PC-3 (cell line): ENCODE data around the gene MGAT5. TPM values are rescaled to one million over a fixed set of nuclear protein-coding genes. Genes with fewer than 3 reads are reported as not detected.

ENCODE experiments used
- ATAC-seq: fragments of 200-7000 bp; cut with Tn5 transposase; 2 replicates; pipeline ENCODE4 v1.9.1; 2020; ENCODE audit warnings: mild to moderate bottlenecking, moderate library complexity
- BruUV-seq: library from RNA; stranded (reverse); fragments of 400-500 nt; replicated peaks from 2 replicates; lab custom pipeline; 2021; lab: Mats Ljungman, UMichigan
- CTCF ChIA-PET: fragments of 300-600 bp; sonication (Branson Sonifier 250); formaldehyde crosslinking; loops from one replicate; lab custom pipeline; 2022; ENCODE audit warnings: antibody characterized with exemption; lab: Charles Lee
- POLR2A ChIA-PET: fragments of 300-600 bp; sonication (Branson Sonifier 250); formaldehyde crosslinking; loops from one replicate; lab custom pipeline; 2022; ENCODE audit warnings: antibody characterized with exemption; ENCODE audit not compliant: unreplicated experiment; lab: Charles Lee
- DNase-seq: peaks from one replicate; pipeline ENCODE4 v3.0.0-alpha.2; 2015
- H2AFZ ChIP-seq: fragments of 300-600 bp; sonication (generic); 2 replicates; pipeline ENCODE4 v1.6.0; 2016; ENCODE audit warnings: antibody characterized with exemption, low read length
- H3F3A ChIP-seq: fragments of 300-600 bp; sonication (generic); one replicate; pipeline ENCODE4 v1.6.0; 2017; ENCODE audit warnings: antibody characterized with exemption, low read length, control low read depth, mild to moderate bottlenecking; ENCODE audit not compliant: unreplicated experiment
- H3K27ac ChIP-seq: fragments of 300-600 bp; sonication (generic); 2 replicates; pipeline ENCODE4 v1.5.1; 2016; ENCODE audit warnings: mild to moderate bottlenecking, low read length
- H3K27me3 ChIP-seq: fragments of 300-600 bp; sonication (generic); 2 replicates; pipeline ENCODE4 v1.6.1; 2016; ENCODE audit warnings: low read length, mixed read lengths
- H3K36me3 ChIP-seq: fragments of 300-600 bp; sonication (generic); 2 replicates; pipeline ENCODE4 v1.6.1; 2016; ENCODE audit warnings: low read depth, mixed run types, low read length, mixed read lengths
- H3K4me1 ChIP-seq: fragments of 300-600 bp; sonication (generic); 2 replicates; pipeline ENCODE4 v1.5.1; 2016; ENCODE audit warnings: low read length; ENCODE audit not compliant: insufficient read depth
- H3K4me2 ChIP-seq: fragments of 300-600 bp; sonication (generic); 2 replicates; pipeline ENCODE4 v1.6.0; 2016; ENCODE audit warnings: low read length
- H3K4me3 ChIP-seq: fragments of 300-600 bp; sonication (generic); 2 replicates; pipeline ENCODE4 v1.5.1; 2016; ENCODE audit warnings: mild to moderate bottlenecking, low read length, mixed read lengths
- H3K79me2 ChIP-seq: fragments of 300-600 bp; sonication (generic); 2 replicates; pipeline ENCODE4 v1.6.1; 2017; ENCODE audit warnings: low read length, mixed read lengths
- H3K9ac ChIP-seq: fragments of 300-600 bp; sonication (generic); 2 replicates; pipeline ENCODE4 v1.6.0; 2016; ENCODE audit warnings: mild to moderate bottlenecking, low read length
- H3K9me2 ChIP-seq: fragments of 300-600 bp; sonication (generic); replicated peaks from 2 replicates; pipeline ENCODE4 v1.6.1; 2016; ENCODE audit warnings: mixed run types, low read length, mixed read lengths
- H3K9me3 ChIP-seq: fragments of 300-600 bp; sonication (generic); 2 replicates; pipeline ENCODE4 v1.6.1; 2016; ENCODE audit warnings: low read length, mixed read lengths
- H4K20me1 ChIP-seq: fragments of 300-600 bp; sonication (generic); 2 replicates; pipeline ENCODE4 v1.6.1; 2016; ENCODE audit warnings: low read length, mixed read lengths
- CTCF ChIP-seq: fragments of 300-600 bp; sonication (generic); conservative IDR thresholded peaks from 2 replicates; pipeline ENCODE4 v1.5.1; 2017; ENCODE audit warnings: antibody characterized with exemption, low read depth, mild to moderate bottlenecking, low read length
- EZH2 ChIP-seq: fragments of 300-600 bp; sonication (generic); IDR thresholded peaks from one replicate; pipeline ENCODE4 v1.6.1; 2017; ENCODE audit warnings: antibody characterized with exemption, mild to moderate bottlenecking, low read length; ENCODE audit not compliant: unreplicated experiment
- EZH2phosphoT487 ChIP-seq: fragments of 300-600 bp; sonication (generic); IDR thresholded peaks from 2 replicates; pipeline ENCODE4 v1.6.1; 2018; ENCODE audit warnings: mild to moderate bottlenecking, antibody characterized with exemption, low read length, borderline replicate concordance
- intact Hi-C: fragments of 100-400 bp; cut with micrococcal nuclease; formaldehyde crosslinking; loops from 2 replicates; pipeline ENCODE4 v1.9.0; 2023
- total RNA-seq: library from RNA; depleted of rRNA; stranded (reverse); fragments of >200 nt; gene quantifications from 2 replicates; pipeline ENCODE4 v1.2.3, GENCODE V29; 2014

The MGAT5 gene
- total RNA-seq, 1 experiment from 2014 or later, result 33.8 TPM

DNA sequence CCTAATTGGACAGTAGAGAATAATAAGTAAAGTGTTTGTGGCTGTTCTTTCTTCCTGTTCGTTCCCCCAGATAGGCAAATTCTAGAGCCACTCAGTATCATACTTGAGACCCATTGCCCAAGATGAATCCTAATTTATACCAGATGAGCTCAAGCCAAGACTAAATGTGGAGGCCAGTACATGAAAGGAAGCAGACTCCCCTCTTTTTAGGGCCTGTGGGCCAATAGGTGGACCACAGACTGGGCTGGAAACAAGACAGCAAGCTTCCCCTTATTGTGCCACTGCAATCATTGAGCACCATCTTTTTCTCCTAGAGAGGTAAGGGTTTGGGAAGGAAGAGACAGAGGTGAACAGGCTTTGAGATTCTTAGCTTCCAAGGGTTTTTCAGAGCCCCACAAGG, 141.9 kb downstream of the MGAT5 start:
- TF ChIP-seq CTCF (no peak), EZH2phosphoT487 (no peak), EZH2 (no peak)
- H3K4me2 ChIP-seq, result no peak overlapping the region
- H3K27ac ChIP-seq, result 0 out of 2 replicates have a peak overlapping the region, but pooled peaks have one; percentile 22
- H3K9me2 ChIP-seq, result no peaks in the 10 kb centered on the region
- ChIA-PET CTCF (interaction anchor here (0.6 kb wide), 1 partner anchor 55 kb away, joined by 3 read pairs; no protein-coding TSS in a partner anchor), POLR2A (interaction anchor here (0.6 kb wide), 1 partner anchor 51 kb away, joined by 4 read pairs; no protein-coding TSS in a partner anchor)
- H3K27me3 ChIP-seq, result no peaks in the 10 kb centered on the region
- no peaks in the 10 kb centered on the region for H3F3A ChIP-seq
- H2AFZ ChIP-seq, result no peak overlapping the region
- H4K20me1 ChIP-seq, result no peaks in the 10 kb centered on the region
- intact Hi-C loops, result no loop called here
- no peak overlapping the region for H3K4me3 ChIP-seq
- H3K79me2 ChIP-seq, result no peaks in the 10 kb centered on the region
- no peaks in the 10 kb centered on the region for H3K36me3 ChIP-seq
- H3K9ac ChIP-seq, result no peak overlapping the region
- no peaks in the 10 kb centered on the region for H3K9me3 ChIP-seq
- no TSS peak for BruUV-seq
- peaks cover 31% of the 10 kb centered on the region for H3K4me1 ChIP-seq
- no peak for ATAC-seq
- no peak for DNase-seq

DNA sequence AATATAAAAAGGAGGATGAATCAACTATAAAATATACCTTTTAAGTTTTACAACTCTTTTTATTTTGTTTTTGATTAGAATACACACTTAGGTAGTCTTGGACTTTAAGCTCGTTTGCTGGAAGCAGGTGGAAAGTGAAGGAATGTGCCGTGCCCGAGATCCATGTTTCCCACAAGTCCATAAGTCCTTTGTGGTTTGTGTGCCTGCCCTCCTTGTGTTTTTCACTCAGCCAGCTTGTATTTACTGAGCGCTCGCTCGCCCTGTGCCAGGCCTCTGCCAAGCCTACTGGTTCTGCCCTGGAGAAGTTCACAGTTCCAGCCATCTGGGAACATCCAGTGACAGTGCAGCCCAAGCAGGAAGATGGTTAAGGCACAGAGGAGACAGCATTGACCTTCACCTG, 142.6 kb downstream of the MGAT5 start:
- BruUV-seq, result no TSS peak
- no peak overlapping the region for H3K9ac ChIP-seq
- CTCF ChIA-PET, result interaction anchor here (0.6 kb wide), 1 partner anchor 54 kb away, joined by 3 read pairs; no protein-coding TSS in a partner anchor
- H3K4me2 ChIP-seq, result no peak overlapping the region
- H3K27ac ChIP-seq, result peak overlapping the region; percentile 22
- intact Hi-C loops, result no loop called here
- H4K20me1 ChIP-seq, result no peaks in the 10 kb centered on the region
- H3K9me3 ChIP-seq, result no peaks in the 10 kb centered on the region
- H3K36me3 ChIP-seq, result no peaks in the 10 kb centered on the region
- no peaks in the 10 kb centered on the region for H3K79me2 ChIP-seq
- no peaks in the 10 kb centered on the region for H3K27me3 ChIP-seq
- no peak overlapping the region for H3K4me3 ChIP-seq
- peaks cover 27% of the 10 kb centered on the region for H3K4me1 ChIP-seq
- POLR2A ChIA-PET, result interaction anchor here (0.6 to 0.7 kb wide), 2 partner anchors 15 to 50 kb away, joined by 3 to 4 read pairs; no protein-coding TSS in a partner anchor
- H3F3A ChIP-seq, result no peaks in the 10 kb centered on the region
- H3K9me2 ChIP-seq, result no peaks in the 10 kb centered on the region
- TF ChIP-seq CTCF (no peak), EZH2 (no peak), EZH2phosphoT487 (no peak)
- H2AFZ ChIP-seq, result no peak overlapping the region
- ATAC-seq, result peak; percentile 34
- DNase-seq, result peak; percentile 38

GRCh38 chr2:134397146-134397896, 143.4 kb downstream of the MGAT5 start:
- POLR2A ChIA-PET, result interaction anchor here (0.7 kb wide), 1 partner anchor 15 kb away, joined by 3 read pairs; no protein-coding TSS in a partner anchor
- intact Hi-C loops, result no loop called here

More at GRCh38 chr2:134397146-134397896, 143.4 kb downstream of the MGAT5 start:
- CTCF ChIA-PET, result interaction anchor here (0.6 kb wide), 1 partner anchor 41 kb away, joined by 3 read pairs; no protein-coding TSS in a partner anchor
- H3K4me2 ChIP-seq, result no peak overlapping the region
- H3K4me1 ChIP-seq, result peaks cover 20% of the 10 kb centered on the region
- TF ChIP-seq CTCF (no peak), EZH2 (no peak), EZH2phosphoT487 (no peak)
- no peak overlapping the region for H2AFZ ChIP-seq
- H3K4me3 ChIP-seq, result no peak overlapping the region
- no TSS peak for BruUV-seq
- no peak overlapping the region for H3K9ac ChIP-seq
- no peaks in the 10 kb centered on the region for H3K36me3 ChIP-seq
- ATAC-seq, result no peak
- H3K27ac ChIP-seq, result peak overlapping the region; percentile 57
- no peaks in the 10 kb centered on the region for H3K27me3 ChIP-seq
- H3K9me2 ChIP-seq, result no peaks in the 10 kb centered on the region
- H3K79me2 ChIP-seq, result no peaks in the 10 kb centered on the region
- H4K20me1 ChIP-seq, result no peaks in the 10 kb centered on the region
- no peaks in the 10 kb centered on the region for H3K9me3 ChIP-seq
- DNase-seq, result no peak
- no peaks in the 10 kb centered on the region for H3F3A ChIP-seq
